Measurements from ENCODE around the gene PCNP.
"Not testable (repeated sequence)": the region's sequence is repeated elsewhere in the genome, so short reads cannot be mapped to it uniquely, and the experiment has no call there.

PCNP gene

GRCh38 chr3:101633186-101633585, 59.2 kb downstream of the PCNP start:
- DNase-seq (ENCODE audit: low spot score), result no peak

GRCh38 chr3:101634591-101635196, 60.7 kb downstream of the PCNP start:
- DNase-seq (ENCODE audit: low spot score), result no peak

DNA sequence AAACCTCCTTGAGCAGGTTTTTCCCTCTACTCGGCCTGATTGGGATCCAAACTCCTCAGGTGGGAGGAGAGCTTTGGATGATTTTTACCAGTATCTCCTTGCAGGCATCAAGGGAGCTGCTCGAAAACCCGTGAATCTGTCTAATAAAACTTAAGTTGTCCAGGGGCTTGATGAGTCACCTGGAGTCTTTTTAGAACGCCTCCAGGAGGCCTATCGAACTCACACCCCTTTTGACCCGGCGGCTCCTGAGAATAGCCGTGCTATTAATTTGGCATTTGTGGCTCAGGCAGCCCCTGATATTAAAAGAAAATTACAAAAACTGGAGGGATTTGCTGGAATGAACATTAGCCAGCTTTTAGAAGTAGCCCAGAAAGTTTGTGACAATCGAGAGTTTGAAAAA, 61.4 kb downstream of the PCNP start:
- DNase-seq (ENCODE audit: low spot score), result no peak

- DNase-seq (ENCODE audit: low spot score), result peak; percentile 20
Observed at GRCh38 chr3:101635954-101636798, 62.2 kb downstream of the PCNP start.

- DNase-seq (ENCODE audit: low spot score), result no peak
Observed at GRCh38 chr3:101637451-101637850, 63.5 kb downstream of the PCNP start.

DNA sequence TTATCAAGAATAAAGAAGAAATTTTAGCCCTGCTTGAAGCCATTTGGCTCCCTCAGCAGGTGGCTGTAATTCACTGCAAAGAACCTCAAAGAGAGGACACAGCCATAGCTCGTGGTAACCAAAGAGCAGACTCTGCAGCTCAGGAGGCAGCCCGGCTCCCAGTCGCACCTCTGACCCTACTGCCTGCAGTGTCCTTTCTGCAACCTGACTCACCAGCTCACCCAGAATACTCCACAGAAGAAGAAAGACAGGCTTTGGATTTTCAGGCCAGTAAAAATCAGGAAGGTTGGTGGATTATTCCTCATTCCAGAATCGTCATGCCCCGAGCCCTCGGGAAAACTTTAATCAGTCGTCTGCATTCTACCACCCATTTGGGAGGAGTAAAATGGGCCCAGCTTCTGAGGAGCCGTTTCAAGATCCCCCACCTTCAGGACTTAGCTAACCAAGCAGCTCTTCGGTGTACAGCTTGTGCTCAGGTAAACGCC, 64.3 kb downstream of the PCNP start:
- DNase-seq (ENCODE audit: low spot score), result no peak

GRCh38 chr3:101639280-101639963, 65.4 kb downstream of the PCNP start:
- no peak for DNase-seq (ENCODE audit: low spot score)

DNA sequence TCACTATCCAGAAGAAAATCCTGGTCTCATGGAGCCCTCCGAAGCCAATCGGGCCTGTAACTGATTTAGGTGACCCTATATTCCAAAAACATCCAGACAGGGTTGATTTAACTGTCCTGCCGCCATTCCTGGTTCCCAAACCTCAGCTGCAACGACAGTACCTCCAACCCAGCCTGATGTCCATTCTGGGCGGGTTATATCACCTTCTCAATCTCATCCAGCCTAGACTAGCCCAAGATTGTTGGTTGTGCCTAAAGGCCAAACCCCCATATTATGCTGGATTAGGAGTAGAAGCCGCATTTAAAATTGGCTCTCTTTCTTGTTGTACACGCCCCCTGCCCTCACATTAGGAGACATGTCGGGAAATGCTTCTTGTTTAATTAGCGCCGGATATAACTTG, 66.3 kb downstream of the PCNP start:
- DNase-seq (ENCODE audit: low spot score), result no peak

DNA sequence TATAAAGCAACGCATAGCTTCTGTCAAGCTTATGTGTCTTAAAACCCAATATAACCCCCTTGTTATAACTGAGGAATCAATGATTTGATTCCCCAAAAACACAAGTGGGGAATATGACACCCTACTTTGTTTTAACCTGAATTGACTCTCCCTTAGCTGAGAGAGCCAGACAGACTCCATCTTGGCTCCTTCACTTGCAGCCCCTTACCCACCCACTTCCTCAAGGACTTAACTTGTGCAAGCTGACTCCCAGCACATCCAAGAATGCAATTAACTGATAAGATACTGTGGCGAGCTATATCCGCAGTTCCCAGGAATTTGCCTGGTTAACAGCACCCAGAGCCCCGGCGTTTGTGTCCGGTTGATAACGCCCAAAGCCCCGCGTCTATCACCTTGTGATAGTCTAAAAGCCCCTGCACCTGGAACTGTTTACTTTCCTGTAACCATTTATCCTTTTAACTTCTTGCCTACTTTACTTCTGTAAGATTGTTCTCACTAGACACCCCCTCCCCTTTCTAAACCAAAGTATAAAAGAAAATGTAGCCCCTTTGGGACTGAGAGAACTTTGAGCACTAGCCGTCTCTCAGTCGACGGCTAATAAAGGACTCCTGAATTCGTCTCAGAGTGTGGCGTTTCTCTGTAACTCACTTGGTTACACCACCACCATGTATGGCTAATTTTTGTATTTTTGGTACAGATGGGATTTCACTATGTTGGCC, 67.6 kb downstream of the PCNP start:
- DNase-seq (ENCODE audit: low spot score), result not testable (repeated sequence)

GRCh38 chr3:101642441-101642840, 68.5 kb downstream of the PCNP start:
- no peak for DNase-seq (ENCODE audit: low spot score)

GRCh38 chr3:101643009-101643844, 69.2 kb downstream of the PCNP start:
- DNase-seq (ENCODE audit: low spot score), result no peak
